Panc1 (cell line): ENCODE measurements around the gene SSTR5. TPM values are rescaled to one million over a fixed set of nuclear protein-coding genes. Genes with fewer than 3 reads are reported as not detected.

ENCODE experiments used
- ATAC-seq: fragments of 200-7000 bp; cut with Tn5 transposase; 2 replicates; pipeline ENCODE4 v1.9.1; 2020; ENCODE audit warnings: mild to moderate bottlenecking, moderate library complexity
- BruUV-seq: library from RNA; stranded (reverse); fragments of 400-500 nt; replicated peaks from 2 replicates; lab custom pipeline; 2021; lab: Mats Ljungman, UMichigan
- CTCF ChIA-PET: fragments of 300-600 bp; sonication (Branson Sonifier 250); formaldehyde crosslinking; loops from one replicate; lab custom pipeline; 2022; ENCODE audit warnings: antibody characterized with exemption; lab: Charles Lee
- POLR2A ChIA-PET: fragments of 300-600 bp; sonication (Branson Sonifier 250); formaldehyde crosslinking; loops from one replicate; lab custom pipeline; 2022; ENCODE audit warnings: antibody characterized with exemption; lab: Charles Lee
- DNase-seq: peaks from one replicate; pipeline ENCODE4 v3.0.0-alpha.2; 2010; ENCODE audit warnings: low read depth, low spot score
- H3K27ac ChIP-seq: 2 replicates; pipeline ENCODE4 v1.5.1; 2011; ENCODE audit warnings: mild to moderate bottlenecking, low read length, inconsistent platforms
- H3K27me3 ChIP-seq: fragments of 200-500 bp; sonication (Bioruptor generic); 2 replicates; pipeline ENCODE4 v1.6.0; 2014; ENCODE audit warnings: low read length, inconsistent platforms; ENCODE audit not compliant: control insufficient read depth, insufficient read depth
- H3K36me3 ChIP-seq: fragments of 200-500 bp; sonication (Bioruptor generic); 2 replicates; pipeline ENCODE4 v1.5.1; 2014; ENCODE audit warnings: inconsistent platforms, mild to moderate bottlenecking, low read length, moderate library complexity; ENCODE audit not compliant: control insufficient read depth, insufficient read depth
- H3K4me1 ChIP-seq: 2 replicates; pipeline ENCODE4 v1.5.1; 2011; ENCODE audit warnings: inconsistent platforms, mild to moderate bottlenecking, low read length, moderate library complexity; ENCODE audit not compliant: control insufficient read depth, insufficient read depth
- H3K4me3 ChIP-seq, 2 experiments: 2 replicates each; pipeline ENCODE4 v1.5.1; 2011 to 2012; ENCODE audit warnings: low read depth in 2 of 2, low read length in 2 of 2, mild to moderate bottlenecking in 2 of 2, inconsistent platforms in 1 of 2, moderate library complexity in 1 of 2
- H3K9me3 ChIP-seq: fragments of 200-500 bp; sonication (Bioruptor generic); 2 replicates; pipeline ENCODE4 v1.5.1; 2014; ENCODE audit warnings: low read depth, mild to moderate bottlenecking, inconsistent platforms, low read length, moderate library complexity; ENCODE audit not compliant: control insufficient read depth, insufficient read depth
- POLR2AphosphoS5 ChIP-seq: IDR thresholded peaks from 2 replicates; pipeline ENCODE4 v1.6.1; 2012; ENCODE audit warnings: mild to moderate bottlenecking, low read depth, low read length, moderate library complexity
- SIN3A ChIP-seq: IDR thresholded peaks from 2 replicates; pipeline ENCODE4 v1.6.1; 2012; ENCODE audit warnings: low read depth, mild to moderate bottlenecking, low read length, moderate library complexity, borderline replicate concordance; ENCODE audit not compliant: insufficient read depth
- TCF7L2 ChIP-seq: IDR thresholded peaks from 2 replicates; pipeline ENCODE4 v1.6.1; 2011; ENCODE audit warnings: mild to moderate bottlenecking, low read depth, low read length, inconsistent platforms
- in situ Hi-C: cut with HindIII; loops from 2 replicates; pipeline ENCODE4 v1.10.0; 2016; ENCODE audit warnings: low sequenced_read_pairs, low pct_unique_long_range_greater_than_20kb
- intact Hi-C: fragments of 100-400 bp; cut with micrococcal nuclease; formaldehyde crosslinking; loops from one replicate; pipeline ENCODE4 v1.10.0; 2022; ENCODE audit not compliant: unreplicated experiment
- total RNA-seq: library from RNA; stranded (reverse); gene quantifications from one replicate; pipeline ENCODE4 v1.2.1, GENCODE V29; 2021; ENCODE audit not compliant: unreplicated experiment
- TF ChIP-seq, protein P1 (sequence below), 2 experiments: IDR thresholded peaks; 2 replicates each; pipeline ENCODE4 v1.6.1; 2011 to 2012; ENCODE audit warnings: low read depth in 2 of 2, control low read depth in 1 of 2, low read length in 1 of 2, mild to moderate bottlenecking in 1 of 2, moderate library complexity in 1 of 2; ENCODE audit not compliant: insufficient read depth in 1 of 2
- TF ChIP-seq, protein P2 (sequence below): fragments of 450-650 bp; IDR thresholded peaks from 2 replicates; pipeline ENCODE4 v1.5.1; 2017; ENCODE audit warnings: mild to moderate bottlenecking

The SSTR5 gene
- total RNA-seq, 1 experiment from 2014 or later: 2.8 TPM

DNA sequence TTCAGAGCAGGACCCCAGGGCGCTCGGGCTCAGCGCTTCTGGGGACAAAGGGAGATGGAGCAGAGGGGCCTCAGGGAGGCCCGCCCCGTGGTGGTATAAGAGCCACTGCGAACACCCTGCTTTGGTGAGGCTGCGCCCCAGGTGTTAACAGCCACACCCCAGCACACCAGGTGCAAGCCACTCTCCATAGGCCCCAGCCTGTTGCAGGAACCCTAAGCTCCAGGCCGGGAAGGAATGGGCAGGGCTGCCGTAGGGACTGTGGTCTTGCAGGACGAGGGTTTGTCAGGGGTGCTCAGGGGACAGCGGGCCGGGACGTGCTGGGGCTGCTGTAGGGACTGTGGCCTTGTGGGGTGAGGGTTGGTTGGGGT is 17.0 kb upstream of the SSTR5 start:
- ChIA-PET CTCF (interaction anchor here (0.5 kb wide), 1 partner anchor 47 kb away, joined by 3 read pairs; no protein-coding TSS in a partner anchor), POLR2A (no interaction called here)
- DNase-seq (no peak), ATAC-seq (0 out of 2 replicates have a peak, but pooled peaks have one; percentile 3)
- intact Hi-C loops: no loop called here
- BruUV-seq: no TSS peak
- in situ Hi-C loops: no loop called here
- Histone ChIP-seq H3K27me3 (no peaks in the 10 kb centered on the region), H3K36me3 (no peaks in the 10 kb centered on the region), H3K4me3 (no peak overlapping the region), H3K27ac (no peak overlapping the region), H3K9me3 (no peaks in the 10 kb centered on the region), H3K4me1 (no peaks in the 10 kb centered on the region)
- TF ChIP-seq TCF7L2 (no peak), POLR2AphosphoS5 (no peak), SIN3A (no peak)
- TF ChIP-seq, protein P1, sequence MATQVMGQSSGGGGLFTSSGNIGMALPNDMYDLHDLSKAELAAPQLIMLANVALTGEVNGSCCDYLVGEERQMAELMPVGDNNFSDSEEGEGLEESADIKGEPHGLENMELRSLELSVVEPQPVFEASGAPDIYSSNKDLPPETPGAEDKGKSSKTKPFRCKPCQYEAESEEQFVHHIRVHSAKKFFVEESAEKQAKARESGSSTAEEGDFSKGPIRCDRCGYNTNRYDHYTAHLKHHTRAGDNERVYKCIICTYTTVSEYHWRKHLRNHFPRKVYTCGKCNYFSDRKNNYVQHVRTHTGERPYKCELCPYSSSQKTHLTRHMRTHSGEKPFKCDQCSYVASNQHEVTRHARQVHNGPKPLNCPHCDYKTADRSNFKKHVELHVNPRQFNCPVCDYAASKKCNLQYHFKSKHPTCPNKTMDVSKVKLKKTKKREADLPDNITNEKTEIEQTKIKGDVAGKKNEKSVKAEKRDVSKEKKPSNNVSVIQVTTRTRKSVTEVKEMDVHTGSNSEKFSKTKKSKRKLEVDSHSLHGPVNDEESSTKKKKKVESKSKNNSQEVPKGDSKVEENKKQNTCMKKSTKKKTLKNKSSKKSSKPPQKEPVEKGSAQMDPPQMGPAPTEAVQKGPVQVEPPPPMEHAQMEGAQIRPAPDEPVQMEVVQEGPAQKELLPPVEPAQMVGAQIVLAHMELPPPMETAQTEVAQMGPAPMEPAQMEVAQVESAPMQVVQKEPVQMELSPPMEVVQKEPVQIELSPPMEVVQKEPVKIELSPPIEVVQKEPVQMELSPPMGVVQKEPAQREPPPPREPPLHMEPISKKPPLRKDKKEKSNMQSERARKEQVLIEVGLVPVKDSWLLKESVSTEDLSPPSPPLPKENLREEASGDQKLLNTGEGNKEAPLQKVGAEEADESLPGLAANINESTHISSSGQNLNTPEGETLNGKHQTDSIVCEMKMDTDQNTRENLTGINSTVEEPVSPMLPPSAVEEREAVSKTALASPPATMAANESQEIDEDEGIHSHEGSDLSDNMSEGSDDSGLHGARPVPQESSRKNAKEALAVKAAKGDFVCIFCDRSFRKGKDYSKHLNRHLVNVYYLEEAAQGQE (IDR thresholded peaks at IDR 0.05; ENCODE audit: insufficient read depth in 1 of 2, low read depth in 2 of 2, low read length in 1 of 2): no peak
- TF ChIP-seq, protein P2, sequence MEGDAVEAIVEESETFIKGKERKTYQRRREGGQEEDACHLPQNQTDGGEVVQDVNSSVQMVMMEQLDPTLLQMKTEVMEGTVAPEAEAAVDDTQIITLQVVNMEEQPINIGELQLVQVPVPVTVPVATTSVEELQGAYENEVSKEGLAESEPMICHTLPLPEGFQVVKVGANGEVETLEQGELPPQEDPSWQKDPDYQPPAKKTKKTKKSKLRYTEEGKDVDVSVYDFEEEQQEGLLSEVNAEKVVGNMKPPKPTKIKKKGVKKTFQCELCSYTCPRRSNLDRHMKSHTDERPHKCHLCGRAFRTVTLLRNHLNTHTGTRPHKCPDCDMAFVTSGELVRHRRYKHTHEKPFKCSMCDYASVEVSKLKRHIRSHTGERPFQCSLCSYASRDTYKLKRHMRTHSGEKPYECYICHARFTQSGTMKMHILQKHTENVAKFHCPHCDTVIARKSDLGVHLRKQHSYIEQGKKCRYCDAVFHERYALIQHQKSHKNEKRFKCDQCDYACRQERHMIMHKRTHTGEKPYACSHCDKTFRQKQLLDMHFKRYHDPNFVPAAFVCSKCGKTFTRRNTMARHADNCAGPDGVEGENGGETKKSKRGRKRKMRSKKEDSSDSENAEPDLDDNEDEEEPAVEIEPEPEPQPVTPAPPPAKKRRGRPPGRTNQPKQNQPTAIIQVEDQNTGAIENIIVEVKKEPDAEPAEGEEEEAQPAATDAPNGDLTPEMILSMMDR: no peak

DNA sequence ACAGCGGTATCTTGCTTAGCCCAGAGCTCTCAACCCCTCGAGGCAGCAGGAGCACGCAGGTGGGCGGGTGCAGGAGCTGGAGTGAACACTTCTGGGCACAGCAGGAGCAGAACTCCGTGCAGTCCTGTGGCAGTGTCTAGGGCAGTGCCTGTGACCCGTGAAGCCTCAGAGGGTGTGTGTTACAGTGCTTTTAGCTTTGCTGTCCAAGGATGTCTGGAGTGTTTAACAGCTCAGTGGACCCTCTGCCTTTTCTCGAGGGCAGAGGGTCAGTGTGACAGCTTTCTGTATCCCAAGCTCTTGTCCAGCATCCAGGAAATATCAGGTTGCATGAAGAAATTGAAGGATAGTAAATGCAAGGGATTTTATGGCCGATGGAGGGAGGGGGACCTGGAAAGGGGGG is 16.4 kb upstream of the SSTR5 start:
- CTCF ChIA-PET: interaction anchor here (0.6 to 1.6 kb wide), 3 partner anchors 44 to 328 kb away, joined by 3 to 9 read pairs (median 3); no protein-coding TSS in a partner anchor
- no peaks in the 10 kb centered on the region for H3K36me3 ChIP-seq
- no peaks in the 10 kb centered on the region for H3K9me3 ChIP-seq
- ATAC-seq: no peak
- intact Hi-C loops: no loop called here
- no TSS peak for BruUV-seq
- H3K27me3 ChIP-seq: no peaks in the 10 kb centered on the region
- no peak for DNase-seq
- POLR2A ChIA-PET: no interaction called here
- H3K27ac ChIP-seq: no peak overlapping the region
- in situ Hi-C loops: no loop called here
- H3K4me1 ChIP-seq: no peaks in the 10 kb centered on the region
- no peak overlapping the region for H3K4me3 ChIP-seq
- TF ChIP-seq POLR2AphosphoS5 (no peak), TCF7L2 (no peak)

DNA sequence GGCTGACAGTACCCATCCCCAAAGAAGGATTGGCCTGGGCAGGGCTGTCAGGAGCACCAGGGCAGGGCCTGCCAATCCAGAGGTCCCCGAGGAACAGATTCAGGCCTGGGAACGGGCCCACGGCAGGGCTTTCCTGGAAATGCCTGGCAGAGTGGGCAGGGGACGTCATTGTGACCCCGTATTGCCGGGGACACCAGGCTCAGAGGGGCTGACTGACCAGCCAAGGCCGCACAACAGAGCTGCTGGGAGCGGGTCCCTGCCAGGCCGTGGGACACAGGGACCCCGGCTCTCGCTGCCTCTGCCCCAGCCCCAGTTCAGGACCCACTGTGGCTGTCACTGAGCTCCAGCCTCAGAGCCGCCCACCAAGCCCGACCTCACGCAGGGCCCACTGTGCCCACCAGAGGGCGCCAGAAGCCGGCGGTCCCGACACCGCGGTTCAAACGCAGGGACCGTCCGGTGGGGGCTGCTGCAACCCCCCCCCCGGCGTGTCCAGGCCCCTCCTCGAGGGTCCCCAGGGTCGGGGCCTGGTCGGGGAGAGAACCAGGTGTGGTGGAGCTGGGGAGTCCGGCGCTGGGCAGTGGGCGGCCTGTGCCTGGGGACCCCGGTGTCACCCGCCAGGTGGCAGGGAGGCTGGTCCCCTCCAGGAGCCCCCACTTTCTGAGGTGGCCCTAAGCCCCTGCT is 15.2 kb upstream of the SSTR5 start:
- DNase-seq (no peak), ATAC-seq (peak; percentile 68)
- ChIA-PET POLR2A (no interaction called here), CTCF (interaction anchor here (0.6 to 1.6 kb wide), 12 partner anchors 12 to 581 kb away, joined by 3 to 12 read pairs (median 4); no protein-coding TSS in a partner anchor)
- in situ Hi-C loops: no loop called here
- Histone ChIP-seq H3K4me3 (no peak overlapping the region), H3K27ac (no peak overlapping the region), H3K4me1 (no peaks in the 10 kb centered on the region), H3K36me3 (no peaks in the 10 kb centered on the region), H3K27me3 (no peaks in the 10 kb centered on the region), H3K9me3 (no peaks in the 10 kb centered on the region)
- intact Hi-C loops: loop anchor here (1.0 kb wide), 1 partner anchor 46 kb away; no protein-coding TSS in a partner anchor
- TF ChIP-seq POLR2AphosphoS5: no peak
- TF ChIP-seq, protein P2: peak; percentile 96
- TF ChIP-seq TCF7L2: no peak
- no TSS peak for BruUV-seq
